H1 (cell line): ENCODE data around the gene PANK3. TPM values are rescaled to one million over a fixed set of nuclear protein-coding genes. Genes with fewer than 3 reads are reported as not detected.

Experiments
- BRCA1 ChIP-seq: IDR thresholded peaks from 2 replicates; pipeline ENCODE4 v1.6.1; 2012; ENCODE audit warnings: low read depth, low read length, improper control_type of control experiment
- CHD7 ChIP-seq: fragments of 300-600 bp; sonication (generic); IDR thresholded peaks from 2 replicates; pipeline ENCODE4 v1.7.1; 2012; ENCODE audit warnings: low read length, moderate library complexity, mild to moderate bottlenecking, inconsistent platforms; ENCODE audit not compliant: insufficient replicate concordance
- CREB1 ChIP-seq: IDR thresholded peaks from 2 replicates; pipeline ENCODE4 v1.6.1; 2012; ENCODE audit warnings: inconsistent platforms
- KDM5A ChIP-seq: fragments of 200-600 bp; IDR thresholded peaks from 2 replicates; pipeline ENCODE4 v1.7.1; 2012; ENCODE audit warnings: mild to moderate bottlenecking, low read length, inconsistent platforms, mixed read lengths
- NANOG ChIP-seq: IDR thresholded peaks from 2 replicates; pipeline ENCODE4 v1.6.1; 2011; ENCODE audit warnings: low read length, low read depth, mild to moderate bottlenecking, inconsistent platforms; ENCODE audit not compliant: insufficient read depth, poor library complexity, severe bottlenecking
- SIRT6 ChIP-seq: IDR thresholded peaks from one replicate; pipeline ENCODE4 v1.7.1; 2012; ENCODE audit warnings: low read length, inconsistent platforms
- SIX5 ChIP-seq: IDR thresholded peaks from 2 replicates; pipeline ENCODE4 v1.6.1; 2011; ENCODE audit warnings: mild to moderate bottlenecking, low read depth, low read length
- USF2 ChIP-seq: IDR thresholded peaks from 2 replicates; pipeline ENCODE4 v1.6.1; 2011; ENCODE audit warnings: low read length, improper control_type of control experiment
- polyA plus RNA-seq, 7 experiments: library from polyadenylated mRNA; depleted of rRNA in 3 of 7; stranded (reverse) in 5 of 7; unstranded in 2 of 7; fragments of >200 nt in 5 of 7; fragments of 200-250 nt in 2 of 7; gene quantifications; 1 replicate in 5 of 7; 2 replicates in 1 of 7; 4 replicates in 1 of 7; pipeline versions ENCODE4 v1.2.1 to v1.2.3, GENCODE V29; 2011 to 2013; ENCODE audit warnings: missing spikeins in 2 of 7, mixed read lengths in 2 of 7
- total RNA-seq: library from RNA; stranded (reverse); fragmentation: NEBNext Ultra II Directional; extraction: Animal tissue kit (Norgen Biotek cat#: 25700); gene quantifications from 2 replicates; pipeline ENCODE4 v1.2.1, GENCODE V29; 2021
- TF ChIP-seq, protein P1 (sequence below), 3 experiments: IDR thresholded peaks; 1 replicate in 2 of 3; 2 replicates in 1 of 3; pipeline versions ENCODE4 v1.5.1 to v1.6.1; 2011; ENCODE audit warnings: low read length in 3 of 3, mild to moderate bottlenecking in 3 of 3, inconsistent platforms in 2 of 3, low read depth in 1 of 3, moderate library complexity in 1 of 3; ENCODE audit not compliant: insufficient read depth in 1 of 3; ENCODE audit errors: control extremely low read depth in 1 of 3

The PANK3 gene
- total and polyA plus RNA-seq, 2 of the 8 experiments (the other 6 are each of a cell fraction or from before 2014, with no cell fraction given), result 8.6 to 101 TPM

- no peak for TF ChIP-seq CHD7
- TF ChIP-seq BRCA1, result no peak
- TF ChIP-seq KDM5A, result no peak
- no peak for TF ChIP-seq USF2
- TF ChIP-seq SIRT6, result no peak
- TF ChIP-seq SIX5, result no peak
- TF ChIP-seq, protein P1, sequence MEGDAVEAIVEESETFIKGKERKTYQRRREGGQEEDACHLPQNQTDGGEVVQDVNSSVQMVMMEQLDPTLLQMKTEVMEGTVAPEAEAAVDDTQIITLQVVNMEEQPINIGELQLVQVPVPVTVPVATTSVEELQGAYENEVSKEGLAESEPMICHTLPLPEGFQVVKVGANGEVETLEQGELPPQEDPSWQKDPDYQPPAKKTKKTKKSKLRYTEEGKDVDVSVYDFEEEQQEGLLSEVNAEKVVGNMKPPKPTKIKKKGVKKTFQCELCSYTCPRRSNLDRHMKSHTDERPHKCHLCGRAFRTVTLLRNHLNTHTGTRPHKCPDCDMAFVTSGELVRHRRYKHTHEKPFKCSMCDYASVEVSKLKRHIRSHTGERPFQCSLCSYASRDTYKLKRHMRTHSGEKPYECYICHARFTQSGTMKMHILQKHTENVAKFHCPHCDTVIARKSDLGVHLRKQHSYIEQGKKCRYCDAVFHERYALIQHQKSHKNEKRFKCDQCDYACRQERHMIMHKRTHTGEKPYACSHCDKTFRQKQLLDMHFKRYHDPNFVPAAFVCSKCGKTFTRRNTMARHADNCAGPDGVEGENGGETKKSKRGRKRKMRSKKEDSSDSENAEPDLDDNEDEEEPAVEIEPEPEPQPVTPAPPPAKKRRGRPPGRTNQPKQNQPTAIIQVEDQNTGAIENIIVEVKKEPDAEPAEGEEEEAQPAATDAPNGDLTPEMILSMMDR (IDR thresholded peaks at IDR 0.05; ENCODE audit: control extremely low read depth in 1 of 3, insufficient read depth in 1 of 3, low read depth in 1 of 3, low read length in 3 of 3), result no peak
- no peak for TF ChIP-seq CREB1
- TF ChIP-seq NANOG, result no peak
Measured at GRCh38 chr5:168552146-168552545, 27.0 kb downstream of the PANK3 start (continued).
